ENCODE data around the gene NDUFB10. TPM values are rescaled to one million over a fixed set of nuclear protein-coding genes. Genes with fewer than 3 reads are reported as not detected.

Gene NDUFB10
- polyA plus RNA-seq, 1 of the 3 experiments (the other 2 are of a cell fraction) = 468 TPM

DNA sequence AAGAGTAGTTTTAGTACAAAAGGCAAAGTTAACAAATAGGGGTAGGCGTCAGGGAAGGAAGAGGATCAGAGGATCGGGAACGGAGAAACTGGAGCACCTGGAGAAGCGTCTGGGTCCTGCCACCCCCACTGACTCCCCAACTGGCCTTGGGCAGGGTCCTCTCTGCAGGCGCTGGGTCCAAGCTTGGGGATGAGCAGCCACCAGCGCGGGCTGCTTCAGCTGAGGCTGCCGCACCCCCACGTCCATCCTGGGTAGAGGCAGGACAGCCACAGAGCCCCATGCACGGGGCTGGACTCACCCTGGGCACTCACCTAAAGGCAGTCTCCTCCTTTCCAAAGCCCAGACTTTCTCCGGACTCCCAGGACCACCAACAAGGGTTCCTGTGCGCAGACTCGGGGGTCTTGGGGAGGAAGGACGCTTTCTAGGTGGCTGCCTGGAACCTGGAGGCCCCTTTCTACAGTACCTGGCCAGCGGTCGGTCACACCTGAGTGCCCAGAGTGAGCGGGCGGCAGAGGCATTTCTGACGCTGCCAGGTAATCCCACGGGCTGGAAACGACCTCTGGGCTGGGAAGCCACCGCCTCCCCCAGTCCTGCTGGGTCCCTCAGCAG, 42.2 kb upstream of the NDUFB10 start (continued):
- TF ChIP-seq, protein P1, sequence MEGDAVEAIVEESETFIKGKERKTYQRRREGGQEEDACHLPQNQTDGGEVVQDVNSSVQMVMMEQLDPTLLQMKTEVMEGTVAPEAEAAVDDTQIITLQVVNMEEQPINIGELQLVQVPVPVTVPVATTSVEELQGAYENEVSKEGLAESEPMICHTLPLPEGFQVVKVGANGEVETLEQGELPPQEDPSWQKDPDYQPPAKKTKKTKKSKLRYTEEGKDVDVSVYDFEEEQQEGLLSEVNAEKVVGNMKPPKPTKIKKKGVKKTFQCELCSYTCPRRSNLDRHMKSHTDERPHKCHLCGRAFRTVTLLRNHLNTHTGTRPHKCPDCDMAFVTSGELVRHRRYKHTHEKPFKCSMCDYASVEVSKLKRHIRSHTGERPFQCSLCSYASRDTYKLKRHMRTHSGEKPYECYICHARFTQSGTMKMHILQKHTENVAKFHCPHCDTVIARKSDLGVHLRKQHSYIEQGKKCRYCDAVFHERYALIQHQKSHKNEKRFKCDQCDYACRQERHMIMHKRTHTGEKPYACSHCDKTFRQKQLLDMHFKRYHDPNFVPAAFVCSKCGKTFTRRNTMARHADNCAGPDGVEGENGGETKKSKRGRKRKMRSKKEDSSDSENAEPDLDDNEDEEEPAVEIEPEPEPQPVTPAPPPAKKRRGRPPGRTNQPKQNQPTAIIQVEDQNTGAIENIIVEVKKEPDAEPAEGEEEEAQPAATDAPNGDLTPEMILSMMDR (IDR thresholded peaks at IDR 0.05) = no peak
- TF ChIP-seq EP300 (IDR thresholded peaks at IDR 0.05; ENCODE audit: borderline replicate concordance in 1 of 2, low read depth in 1 of 2, low read length in 1 of 2) = no peak
- TF ChIP-seq, protein P2, sequence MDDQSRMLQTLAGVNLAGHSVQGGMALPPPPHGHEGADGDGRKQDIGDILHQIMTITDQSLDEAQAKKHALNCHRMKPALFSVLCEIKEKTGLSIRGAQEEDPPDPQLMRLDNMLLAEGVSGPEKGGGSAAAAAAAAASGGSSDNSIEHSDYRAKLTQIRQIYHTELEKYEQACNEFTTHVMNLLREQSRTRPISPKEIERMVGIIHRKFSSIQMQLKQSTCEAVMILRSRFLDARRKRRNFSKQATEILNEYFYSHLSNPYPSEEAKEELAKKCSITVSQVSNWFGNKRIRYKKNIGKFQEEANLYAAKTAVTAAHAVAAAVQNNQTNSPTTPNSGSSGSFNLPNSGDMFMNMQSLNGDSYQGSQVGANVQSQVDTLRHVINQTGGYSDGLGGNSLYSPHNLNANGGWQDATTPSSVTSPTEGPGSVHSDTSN (IDR thresholded peaks at IDR 0.05) = no peak

DNA sequence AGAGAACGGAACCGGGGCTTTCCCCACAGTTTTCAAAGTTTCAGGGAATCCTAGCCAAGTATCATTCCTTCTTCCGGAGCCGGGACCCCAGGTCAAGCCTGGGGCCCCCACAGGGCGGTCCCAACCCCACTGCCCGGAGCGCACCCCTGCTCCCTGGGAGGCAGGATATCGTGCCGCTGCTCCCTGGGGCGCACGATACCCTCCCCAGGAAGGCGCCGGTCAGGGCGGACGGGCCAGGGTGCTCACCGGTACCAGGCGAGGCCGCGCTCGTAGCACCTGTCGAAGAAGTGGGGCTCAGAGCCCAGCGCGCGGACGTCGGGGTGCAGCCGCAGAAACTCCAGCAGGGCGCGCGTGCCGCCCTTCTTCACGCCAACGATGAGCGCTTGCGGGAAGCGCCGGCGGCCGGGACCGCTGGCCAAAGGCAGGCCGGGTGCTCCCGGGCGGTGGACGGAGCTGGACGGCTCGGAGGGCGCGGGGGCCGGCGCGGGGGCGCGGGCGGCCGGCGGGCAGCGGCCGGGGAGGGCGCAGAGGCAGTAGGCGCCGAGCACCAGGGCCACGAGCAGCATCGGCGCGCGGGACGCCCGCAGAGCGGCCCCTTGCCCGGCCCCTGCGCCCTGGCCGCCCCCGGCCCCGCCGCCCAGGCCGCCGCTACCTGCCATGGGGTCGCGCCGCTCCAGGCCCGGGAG, 41.5 kb upstream of the NDUFB10 start:
- no peak overlapping the region for H3K4me2 ChIP-seq
- TF ChIP-seq EZH2phosphoT487 (IDR thresholded peaks at IDR 0.05; ENCODE audit: borderline replicate concordance, low read depth) = peak; percentile 74
- TF ChIP-seq, protein P3, sequence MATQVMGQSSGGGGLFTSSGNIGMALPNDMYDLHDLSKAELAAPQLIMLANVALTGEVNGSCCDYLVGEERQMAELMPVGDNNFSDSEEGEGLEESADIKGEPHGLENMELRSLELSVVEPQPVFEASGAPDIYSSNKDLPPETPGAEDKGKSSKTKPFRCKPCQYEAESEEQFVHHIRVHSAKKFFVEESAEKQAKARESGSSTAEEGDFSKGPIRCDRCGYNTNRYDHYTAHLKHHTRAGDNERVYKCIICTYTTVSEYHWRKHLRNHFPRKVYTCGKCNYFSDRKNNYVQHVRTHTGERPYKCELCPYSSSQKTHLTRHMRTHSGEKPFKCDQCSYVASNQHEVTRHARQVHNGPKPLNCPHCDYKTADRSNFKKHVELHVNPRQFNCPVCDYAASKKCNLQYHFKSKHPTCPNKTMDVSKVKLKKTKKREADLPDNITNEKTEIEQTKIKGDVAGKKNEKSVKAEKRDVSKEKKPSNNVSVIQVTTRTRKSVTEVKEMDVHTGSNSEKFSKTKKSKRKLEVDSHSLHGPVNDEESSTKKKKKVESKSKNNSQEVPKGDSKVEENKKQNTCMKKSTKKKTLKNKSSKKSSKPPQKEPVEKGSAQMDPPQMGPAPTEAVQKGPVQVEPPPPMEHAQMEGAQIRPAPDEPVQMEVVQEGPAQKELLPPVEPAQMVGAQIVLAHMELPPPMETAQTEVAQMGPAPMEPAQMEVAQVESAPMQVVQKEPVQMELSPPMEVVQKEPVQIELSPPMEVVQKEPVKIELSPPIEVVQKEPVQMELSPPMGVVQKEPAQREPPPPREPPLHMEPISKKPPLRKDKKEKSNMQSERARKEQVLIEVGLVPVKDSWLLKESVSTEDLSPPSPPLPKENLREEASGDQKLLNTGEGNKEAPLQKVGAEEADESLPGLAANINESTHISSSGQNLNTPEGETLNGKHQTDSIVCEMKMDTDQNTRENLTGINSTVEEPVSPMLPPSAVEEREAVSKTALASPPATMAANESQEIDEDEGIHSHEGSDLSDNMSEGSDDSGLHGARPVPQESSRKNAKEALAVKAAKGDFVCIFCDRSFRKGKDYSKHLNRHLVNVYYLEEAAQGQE (IDR thresholded peaks at IDR 0.05; ENCODE audit: low read depth, low read length) = no peak
- H3K9ac ChIP-seq = no peak overlapping the region
- peaks cover 0 to 13% of the 10 kb centered on the region in 2 experiments; a peak in 1 of 4 replicates for H3K4me1 ChIP-seq (ENCODE audit: control insufficient read depth in 1 of 2, insufficient read depth in 2 of 2, low read depth in 1 of 2, low read length in 1 of 2)
- H3K9me2 ChIP-seq = no peaks in the 10 kb centered on the region
- DNase-seq = no peak
- H3K27ac ChIP-seq (ENCODE audit: low read depth in 2 of 2, low read length in 1 of 2) = no peak overlapping the region
- H3K4me3 ChIP-seq (ENCODE audit: low read depth in 2 of 2, low read length in 1 of 2) = no peak overlapping the region; a peak in 1 of 4 replicates
- H2AFZ ChIP-seq (ENCODE audit: low read depth) = no peak overlapping the region
- no peaks in the 10 kb centered on the region for H4K20me1 ChIP-seq (ENCODE audit: insufficient read depth)
- ChIA-PET CTCF (interaction anchor here (5.2 kb wide), 1 partner anchor 11 kb away, joined by 38 read pairs; no protein-coding TSS in a partner anchor), POLR2A (no interaction called here)
- H3K36me3 ChIP-seq (replicated peaks in 1 of 2; ENCODE audit: control insufficient read depth in 1 of 2, insufficient read depth in 2 of 2, low read length in 1 of 2) = no peaks in the 10 kb centered on the region
- WGBS (ENCODE audit: low lambda C conversion rate) = 1% methylated on average over 15 of the region's 81 CpGs
- no peaks in the 10 kb centered on the region for H3K9me3 ChIP-seq
- no peaks in the 10 kb centered on the region for H3K79me2 ChIP-seq (ENCODE audit: insufficient read depth)
- H3K27me3 ChIP-seq (ENCODE audit: insufficient read depth) = peaks cover 45% of the 10 kb centered on the region
- H3F3A ChIP-seq (replicated peaks; ENCODE audit: insufficient read depth) = no peaks in the 10 kb centered on the region
